ENCODE measurements around the gene PATJ. TPM values are rescaled to one million over a fixed set of nuclear protein-coding genes. Genes with fewer than 3 reads are reported as not detected.

The PATJ gene
- total RNA-seq, 1 experiment from 2014 or later = 48.8 TPM

DNA sequence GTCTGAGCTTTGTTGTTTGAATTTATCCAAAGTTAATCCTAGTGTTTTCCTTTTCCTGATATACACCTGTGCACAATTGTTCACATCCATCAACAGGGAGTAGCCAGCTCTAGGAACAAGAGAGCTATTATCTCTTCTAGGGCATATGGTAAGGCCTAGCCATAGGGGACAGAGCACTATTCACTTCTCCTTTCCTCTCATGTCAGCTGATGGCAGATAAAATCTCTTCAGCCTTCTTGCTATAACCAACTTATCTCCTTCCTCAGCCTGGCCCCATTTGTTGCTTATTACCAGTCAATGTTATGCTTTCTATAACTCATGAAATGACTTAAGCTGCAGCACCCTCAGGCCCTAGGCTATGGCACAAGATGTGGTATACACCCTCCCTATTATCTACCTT lies 38.9 kb downstream of the PATJ start:
- H3K4me2 ChIP-seq (ENCODE audit: low read length) = no peak overlapping the region
- H3K9me2 ChIP-seq (ENCODE audit: insufficient read depth) = no peaks in the 10 kb centered on the region
- DNase-seq (ENCODE audit: low read depth, low spot score) = no peak
- POLR2A ChIA-PET = no interaction called here
- intact Hi-C loops (cut with micrococcal nuclease) = no loop called here
- TF ChIP-seq SP1 (IDR thresholded peaks at IDR 0.05; ENCODE audit: low read depth) (no peak), ELF1 (IDR thresholded peaks at IDR 0.05; ENCODE audit: borderline replicate concordance, low read depth) (no peak), SRF (IDR thresholded peaks at IDR 0.05; ENCODE audit: low read depth) (no peak), EGR1 (IDR thresholded peaks at IDR 0.05; ENCODE audit: low read depth) (no peak), SIN3A (IDR thresholded peaks at IDR 0.05; ENCODE audit: low read depth) (no peak), JUND (IDR thresholded peaks at IDR 0.05) (no peak), CBX3 (IDR thresholded peaks at IDR 0.05; ENCODE audit: low read depth) (no peak), ZNF274 (IDR thresholded peaks at IDR 0.05; ENCODE audit: low read depth, low read length) (no peak)
- TF ChIP-seq, protein P1, sequence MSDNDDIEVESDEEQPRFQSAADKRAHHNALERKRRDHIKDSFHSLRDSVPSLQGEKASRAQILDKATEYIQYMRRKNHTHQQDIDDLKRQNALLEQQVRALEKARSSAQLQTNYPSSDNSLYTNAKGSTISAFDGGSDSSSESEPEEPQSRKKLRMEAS (IDR thresholded peaks at IDR 0.05) = no peak
- TF ChIP-seq, protein P2, sequence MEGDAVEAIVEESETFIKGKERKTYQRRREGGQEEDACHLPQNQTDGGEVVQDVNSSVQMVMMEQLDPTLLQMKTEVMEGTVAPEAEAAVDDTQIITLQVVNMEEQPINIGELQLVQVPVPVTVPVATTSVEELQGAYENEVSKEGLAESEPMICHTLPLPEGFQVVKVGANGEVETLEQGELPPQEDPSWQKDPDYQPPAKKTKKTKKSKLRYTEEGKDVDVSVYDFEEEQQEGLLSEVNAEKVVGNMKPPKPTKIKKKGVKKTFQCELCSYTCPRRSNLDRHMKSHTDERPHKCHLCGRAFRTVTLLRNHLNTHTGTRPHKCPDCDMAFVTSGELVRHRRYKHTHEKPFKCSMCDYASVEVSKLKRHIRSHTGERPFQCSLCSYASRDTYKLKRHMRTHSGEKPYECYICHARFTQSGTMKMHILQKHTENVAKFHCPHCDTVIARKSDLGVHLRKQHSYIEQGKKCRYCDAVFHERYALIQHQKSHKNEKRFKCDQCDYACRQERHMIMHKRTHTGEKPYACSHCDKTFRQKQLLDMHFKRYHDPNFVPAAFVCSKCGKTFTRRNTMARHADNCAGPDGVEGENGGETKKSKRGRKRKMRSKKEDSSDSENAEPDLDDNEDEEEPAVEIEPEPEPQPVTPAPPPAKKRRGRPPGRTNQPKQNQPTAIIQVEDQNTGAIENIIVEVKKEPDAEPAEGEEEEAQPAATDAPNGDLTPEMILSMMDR (IDR thresholded peaks at IDR 0.05 in 2 of 3, conservative IDR thresholded peaks at IDR 0.05 in 1 of 3; ENCODE audit: borderline replicate concordance in 1 of 3, insufficient read depth in 1 of 3, low read depth in 2 of 3, low read length in 2 of 3) = no peak
- TF ChIP-seq, protein P3, sequence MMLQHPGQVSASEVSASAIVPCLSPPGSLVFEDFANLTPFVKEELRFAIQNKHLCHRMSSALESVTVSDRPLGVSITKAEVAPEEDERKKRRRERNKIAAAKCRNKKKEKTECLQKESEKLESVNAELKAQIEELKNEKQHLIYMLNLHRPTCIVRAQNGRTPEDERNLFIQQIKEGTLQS (IDR thresholded peaks at IDR 0.05) = no peak
- H2AFZ ChIP-seq (ENCODE audit: low read depth, low read length, poor library complexity, severe bottlenecking) = no peak overlapping the region
- BruUV-seq (replicated peaks) = no TSS peak
- CTCF ChIA-PET = no interaction called here
- peaks cover 5 to 7% of the 10 kb centered on the region in 2 experiments; a peak in 2 of 4 replicates for H3K4me1 ChIP-seq (ENCODE audit: control insufficient read depth in 1 of 2, insufficient read depth in 2 of 2, low read length in 2 of 2)
- H3K4me3 ChIP-seq (replicated peaks in 1 of 2; ENCODE audit: low read depth in 1 of 2, low read length in 2 of 2) = no peak overlapping the region
- H3K36me3 ChIP-seq (ENCODE audit: control insufficient read depth in 1 of 2, insufficient read depth in 2 of 2, low read length in 2 of 2) = no peaks in the 10 kb centered on the region; a peak in 1 of 4 replicates
- H4K20me1 ChIP-seq (ENCODE audit: insufficient read depth) = no peaks in the 10 kb centered on the region
- no peaks in the 10 kb centered on the region for H3K27me3 ChIP-seq (ENCODE audit: insufficient read depth, low read length)
- H3K9ac ChIP-seq (ENCODE audit: low read length) = no peak overlapping the region
- H3K79me2 ChIP-seq (ENCODE audit: insufficient read depth, low read length) = no peaks in the 10 kb centered on the region
- no peaks in the 10 kb centered on the region for H3K9me3 ChIP-seq (ENCODE audit: control insufficient read depth in 1 of 2, insufficient read depth in 1 of 2, low read depth in 1 of 2, low read length in 2 of 2)
- ATAC-seq = no peak
- RAD21 ChIA-PET (ENCODE audit: low non-redundant PET in 1 of 2, low total read pairs in 2 of 2, uncharacterized antibody in 2 of 2, unreplicated experiment in 2 of 2) = no interaction called here
- no peak overlapping the region for H3K27ac ChIP-seq (ENCODE audit: low read depth, low read length)
